Immature natural killer cell (primary cell): Measurements from ENCODE around the gene PALLD. TPM values are rescaled to one million over a fixed set of nuclear protein-coding genes. Genes with fewer than 3 reads are reported as not detected.

ENCODE experiments used
- DNase-seq, 3 donors: peaks; one replicate each; pipeline ENCODE4 v3.0.0; 2022; ENCODE audit warnings: mixed read lengths in 1 of 3
- H3K27ac Mint-ChIP-seq, 6 donors: one replicate each; pipeline ENCODE4 v1.8.0; 2020; ENCODE audit warnings: mixed read lengths in 6 of 6, mild to moderate bottlenecking in 5 of 6, inconsistent platforms in 4 of 6, moderate library complexity in 3 of 6
- H3K27me3 Mint-ChIP-seq, 3 donors: one replicate each; pipeline ENCODE4 v1.8.0; 2020 to 2021; ENCODE audit warnings: low read depth in 3 of 3, mild to moderate bottlenecking in 3 of 3, mixed read lengths in 3 of 3, moderate library complexity in 3 of 3, inconsistent platforms in 1 of 3
- H3K36me3 Mint-ChIP-seq, 3 donors: one replicate each; pipeline ENCODE4 v1.8.0; 2020; ENCODE audit warnings: mixed read lengths in 3 of 3, inconsistent platforms in 2 of 3, mild to moderate bottlenecking in 2 of 3
- H3K4me1 Mint-ChIP-seq, 2 donors: one replicate each; pipeline ENCODE4 v1.8.0; 2020; ENCODE audit warnings: inconsistent platforms in 2 of 2, mild to moderate bottlenecking in 2 of 2, mixed read lengths in 2 of 2, moderate library complexity in 1 of 2
- H3K4me3 Mint-ChIP-seq, 5 donors: one replicate each; pipeline ENCODE4 v1.8.0; 2020; ENCODE audit warnings: mild to moderate bottlenecking in 5 of 5, mixed read lengths in 5 of 5, inconsistent platforms in 3 of 5, moderate library complexity in 3 of 5
- H3K9me3 Mint-ChIP-seq, 6 donors: one replicate each; pipeline ENCODE4 v1.8.0; 2020; ENCODE audit warnings: mild to moderate bottlenecking in 6 of 6, mixed read lengths in 6 of 6, inconsistent platforms in 4 of 6, moderate library complexity in 3 of 6
- polyA plus RNA-seq, 3 donors: library from polyadenylated mRNA; unstranded; fragments of 300-500 nt; fragmentation: Illumina TruSeq; gene quantifications; one replicate each; pipeline ENCODE4 v1.2.3, GENCODE V29; 2021

The PALLD gene
- polyA plus RNA-seq, 3 donors from 2014 or later, result 7.4 to 20.8 (median 15.8) TPM

GRCh38 chr4:168868802-168869201, 371.9 kb downstream of the PALLD start:
- Mint-ChIP-seq H3K9me3 (no peaks in the 10 kb centered on the region), H3K4me3 (no peak overlapping the region), H3K4me1 (no peaks in the 10 kb centered on the region), H3K27me3 (peaks cover 0 to 4% (median 3%) of the 10 kb centered on the region in 3 donors), H3K27ac (no peak overlapping the region), H3K36me3 (peaks cover 0 to 16% (median 0%) of the 10 kb centered on the region in 3 donors)
- DNase-seq, result no peak

GRCh38 chr4:168870004-168870403, 373.2 kb downstream of the PALLD start:
- no peaks in the 10 kb centered on the region for H3K4me1 Mint-ChIP-seq
- no peak for DNase-seq
- peaks cover 0 to 16% (median 0%) of the 10 kb centered on the region in 3 donors for H3K36me3 Mint-ChIP-seq
- H3K27ac Mint-ChIP-seq, result no peak overlapping the region
- no peak overlapping the region for H3K4me3 Mint-ChIP-seq
- no peaks in the 10 kb centered on the region for H3K9me3 Mint-ChIP-seq
- peaks cover 0 to 5% (median 4%) of the 10 kb centered on the region in 3 donors for H3K27me3 Mint-ChIP-seq

- Mint-ChIP-seq H3K36me3 (peaks cover 0 to 16% (median 0%) of the 10 kb centered on the region in 3 donors), H3K27ac (no peak overlapping the region)
Observed at GRCh38 chr4:168871632-168872031, 374.8 kb downstream of the PALLD start.

GRCh38 chr4:168874083-168874482, 377.2 kb downstream of the PALLD start:
- Mint-ChIP-seq H3K4me3 (no peak overlapping the region), H3K27me3 (peaks cover 4 to 11% (median 6%) of the 10 kb centered on the region in 3 donors), H3K36me3 (peaks cover 0 to 12% (median 0%) of the 10 kb centered on the region in 3 donors), H3K27ac (no peak overlapping the region), H3K4me1 (peaks cover 13 to 20% of the 10 kb centered on the region in 2 donors), H3K9me3 (no peaks in the 10 kb centered on the region)
- DNase-seq, result no peak

More at GRCh38 chr4:168871632-168872031, 374.8 kb downstream of the PALLD start:
- peaks cover 4 to 6% (median 5%) of the 10 kb centered on the region in 3 donors for H3K27me3 Mint-ChIP-seq
- H3K4me1 Mint-ChIP-seq, result peaks cover 0 to under 1% of the 10 kb centered on the region in 2 donors
- H3K4me3 Mint-ChIP-seq, result no peak overlapping the region
- no peak for DNase-seq
- H3K9me3 Mint-ChIP-seq, result no peaks in the 10 kb centered on the region

- Mint-ChIP-seq H3K27ac (peak overlapping the region in 2 of 6 donors; percentile 30 to 86), H3K27me3 (peaks cover 6 to 11% (median 6%) of the 10 kb centered on the region in 3 donors), H3K4me1 (peaks cover 28 to 40% of the 10 kb centered on the region in 2 donors), H3K36me3 (peaks cover 0 to 6% (median 0%) of the 10 kb centered on the region in 3 donors), H3K4me3 (peak overlapping the region; percentile 6 to 93 (median 78)), H3K9me3 (no peaks in the 10 kb centered on the region)
- DNase-seq, result no peak
Observed at GRCh38 chr4:168876106-168876505, 379.3 kb downstream of the PALLD start.

GRCh38 chr4:168877511-168878491, 380.9 kb downstream of the PALLD start:
- peak overlapping the region; percentile 88 to 93 (median 92) for H3K4me3 Mint-ChIP-seq
- no peaks in the 10 kb centered on the region for H3K9me3 Mint-ChIP-seq
- peaks cover 30 to 53% of the 10 kb centered on the region in 2 donors for H3K4me1 Mint-ChIP-seq
- H3K27ac Mint-ChIP-seq, result peak overlapping the region; percentile 82 to 94 (median 88)
- DNase-seq, result peak; percentile 64
- H3K27me3 Mint-ChIP-seq, result peaks cover 6 to 11% (median 6%) of the 10 kb centered on the region in 3 donors
- H3K36me3 Mint-ChIP-seq, result no peaks in the 10 kb centered on the region

- Mint-ChIP-seq H3K9me3 (no peaks in the 10 kb centered on the region), H3K36me3 (no peaks in the 10 kb centered on the region), H3K27me3 (peaks cover 5 to 11% (median 6%) of the 10 kb centered on the region in 3 donors), H3K27ac (peak overlapping the region; percentile 82 to 94 (median 88)), H3K4me3 (peak overlapping the region; percentile 88 to 93 (median 92)), H3K4me1 (peaks cover 33 to 56% of the 10 kb centered on the region in 2 donors)
- DNase-seq, result no peak
Observed at GRCh38 chr4:168878623-168879022, 381.8 kb downstream of the PALLD start.

- DNase-seq, result no peak
- Mint-ChIP-seq H3K27me3 (peaks cover 2 to 8% (median 6%) of the 10 kb centered on the region in 3 donors), H3K4me1 (peaks cover 37 to 61% of the 10 kb centered on the region in 2 donors), H3K9me3 (no peaks in the 10 kb centered on the region), H3K4me3 (peak overlapping the region; percentile 88 to 93 (median 92)), H3K36me3 (no peaks in the 10 kb centered on the region), H3K27ac (peak overlapping the region; percentile 82 to 94 (median 86))
Observed at GRCh38 chr4:168879188-168879587, 382.3 kb downstream of the PALLD start.

GRCh38 chr4:168880072-168880675, 383.3 kb downstream of the PALLD start:
- Mint-ChIP-seq H3K27ac (peak overlapping the region in 4 of 6 donors; percentile 73 to 87 (median 82)), H3K4me3 (peak overlapping the region in 2 of 5 donors; percentile 58 to 93), H3K27me3 (peaks cover 2 to 8% (median 6%) of the 10 kb centered on the region in 3 donors), H3K36me3 (no peaks in the 10 kb centered on the region), H3K9me3 (no peaks in the 10 kb centered on the region), H3K4me1 (peaks cover 45 to 71% of the 10 kb centered on the region in 2 donors)
- DNase-seq, result no peak

- H3K4me3 Mint-ChIP-seq, result peak overlapping the region in 3 of 5 donors; percentile 10 to 34 (median 31)
- H3K27me3 Mint-ChIP-seq, result peaks cover 2 to 8% (median 2%) of the 10 kb centered on the region in 3 donors
- peak overlapping the region; percentile 13 to 86 (median 60) for H3K27ac Mint-ChIP-seq
- H3K4me1 Mint-ChIP-seq, result peaks cover 45 to 77% of the 10 kb centered on the region in 2 donors
- H3K36me3 Mint-ChIP-seq, result no peaks in the 10 kb centered on the region
- DNase-seq, result no peak
- no peaks in the 10 kb centered on the region for H3K9me3 Mint-ChIP-seq
Observed at GRCh38 chr4:168880811-168881595, 384.2 kb downstream of the PALLD start.

GRCh38 chr4:168881781-168882420, 385.0 kb downstream of the PALLD start:
- Mint-ChIP-seq H3K27ac (peak overlapping the region in 3 of 6 donors; percentile 9 to 86 (median 61)), H3K36me3 (no peaks in the 10 kb centered on the region), H3K4me1 (peaks cover 45 to 74% of the 10 kb centered on the region in 2 donors), H3K9me3 (no peaks in the 10 kb centered on the region), H3K4me3 (peak overlapping the region in 2 of 5 donors; percentile 21 to 31), H3K27me3 (peaks cover 0 to 8% (median 2%) of the 10 kb centered on the region in 3 donors)
- no peak for DNase-seq

- Mint-ChIP-seq H3K36me3 (peaks cover 0 to 1% (median 0%) of the 10 kb centered on the region in 3 donors), H3K27ac (no peak overlapping the region), H3K27me3 (peaks cover 0 to 7% (median 2%) of the 10 kb centered on the region in 3 donors), H3K4me3 (no peak overlapping the region), H3K9me3 (no peaks in the 10 kb centered on the region), H3K4me1 (peaks cover 41 to 68% of the 10 kb centered on the region in 2 donors)
- DNase-seq, result no peak
Observed at GRCh38 chr4:168882650-168883233, 385.9 kb downstream of the PALLD start.
